GM10847 (cell line): ENCODE results near the gene SGPP1.

Experiments
- POLR2A ChIP-seq: IDR thresholded peaks from 2 replicates; pipeline ENCODE4 v1.6.1; 2011; ENCODE audit not compliant: insufficient read length; ENCODE audit errors: extremely low read depth

The SGPP1 gene, protein sequence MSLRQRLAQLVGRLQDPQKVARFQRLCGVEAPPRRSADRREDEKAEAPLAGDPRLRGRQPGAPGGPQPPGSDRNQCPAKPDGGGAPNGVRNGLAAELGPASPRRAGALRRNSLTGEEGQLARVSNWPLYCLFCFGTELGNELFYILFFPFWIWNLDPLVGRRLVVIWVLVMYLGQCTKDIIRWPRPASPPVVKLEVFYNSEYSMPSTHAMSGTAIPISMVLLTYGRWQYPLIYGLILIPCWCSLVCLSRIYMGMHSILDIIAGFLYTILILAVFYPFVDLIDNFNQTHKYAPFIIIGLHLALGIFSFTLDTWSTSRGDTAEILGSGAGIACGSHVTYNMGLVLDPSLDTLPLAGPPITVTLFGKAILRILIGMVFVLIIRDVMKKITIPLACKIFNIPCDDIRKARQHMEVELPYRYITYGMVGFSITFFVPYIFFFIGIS

DNA sequence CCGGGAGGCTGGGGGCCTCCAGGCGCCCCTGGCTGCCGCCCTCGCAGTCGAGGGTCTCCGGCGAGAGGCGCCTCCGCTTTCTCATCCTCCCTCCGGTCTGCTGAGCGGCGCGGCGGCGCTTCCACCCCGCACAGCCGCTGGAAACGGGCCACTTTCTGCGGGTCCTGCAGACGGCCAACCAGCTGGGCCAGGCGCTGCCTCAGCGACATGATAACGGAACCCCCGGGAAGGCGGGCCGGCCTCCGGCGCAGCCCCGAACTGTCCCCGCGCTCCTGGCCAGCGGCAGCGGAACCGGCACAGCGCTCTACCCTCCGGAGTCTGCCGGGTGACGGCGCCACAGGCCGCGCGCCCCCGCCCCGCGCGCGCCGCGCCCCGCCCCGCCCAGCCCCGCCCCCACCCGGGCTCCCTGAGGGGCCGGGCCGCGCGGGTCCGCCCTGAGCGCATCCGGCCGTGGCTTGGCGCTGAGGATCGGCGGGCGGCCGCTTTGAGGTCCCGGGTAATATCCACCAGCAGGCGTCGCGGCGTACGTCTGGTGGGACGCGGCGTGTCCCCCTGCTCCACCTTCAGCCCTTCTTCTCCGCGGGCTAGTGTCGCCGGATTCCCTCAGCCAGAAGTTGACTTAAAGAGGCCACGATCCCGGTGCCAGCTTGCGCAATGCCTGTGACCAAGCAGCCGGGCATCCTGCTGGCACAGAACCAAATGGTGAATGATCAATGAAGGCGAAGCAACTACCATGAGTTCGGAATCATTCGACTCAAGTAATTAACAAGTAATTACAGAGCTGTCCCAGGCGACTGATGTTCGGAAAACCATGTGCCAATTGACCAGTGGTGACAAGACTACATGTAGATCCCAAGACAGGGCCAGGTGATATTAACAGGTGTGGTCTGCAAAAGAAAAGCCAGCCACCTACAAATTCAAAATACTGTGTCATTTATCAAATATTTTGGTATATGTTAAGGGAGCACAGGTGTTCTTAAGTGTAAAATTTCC is at the start of gene SGPP1:
SGPP1 (minus strand) TSS at position 330 of the 993 bp plus-strand sequence; CDS start at position 209, 121 bp downstream.
- peak; percentile 65 for TF ChIP-seq POLR2A

DNA sequence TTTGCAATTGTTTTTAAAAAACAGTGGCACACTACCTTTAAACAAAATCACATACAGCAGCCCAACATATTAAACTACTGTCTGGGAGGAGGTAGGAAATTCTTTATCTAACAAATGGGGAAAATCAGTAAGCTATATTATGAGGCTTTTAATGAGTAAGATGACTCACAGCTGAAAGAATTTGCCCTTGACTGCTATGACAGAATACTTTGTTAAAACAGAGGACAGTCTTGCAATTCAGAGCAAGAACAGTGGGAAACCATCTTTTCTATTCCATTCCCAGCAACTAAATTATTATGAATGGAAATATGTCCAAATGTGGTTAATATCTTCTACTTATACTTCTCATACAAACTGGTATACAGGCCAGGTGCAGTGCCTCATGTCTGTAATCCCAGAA is 49.2 kb upstream of the SGPP1 start:
- no peak for TF ChIP-seq POLR2A

DNA sequence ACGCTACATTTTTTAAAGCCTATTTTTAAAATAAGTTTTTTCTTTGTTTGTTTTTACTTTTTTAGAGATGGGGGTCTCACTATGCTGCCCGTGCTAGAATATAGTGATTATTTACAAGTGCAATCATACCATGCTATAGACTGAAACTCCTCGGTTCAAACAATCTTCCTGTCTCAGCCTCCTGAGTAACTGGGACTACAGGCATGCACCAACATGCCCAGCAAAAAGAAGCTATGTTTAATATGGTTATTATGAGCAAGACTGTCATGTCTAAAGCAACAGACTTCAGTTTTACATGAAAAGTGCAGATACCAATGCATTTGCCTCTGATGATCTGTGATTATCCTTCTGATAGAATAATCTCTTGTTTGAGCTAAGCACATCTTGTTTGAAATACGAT is 45.6 kb upstream of the SGPP1 start:
- TF ChIP-seq POLR2A = no peak

DNA sequence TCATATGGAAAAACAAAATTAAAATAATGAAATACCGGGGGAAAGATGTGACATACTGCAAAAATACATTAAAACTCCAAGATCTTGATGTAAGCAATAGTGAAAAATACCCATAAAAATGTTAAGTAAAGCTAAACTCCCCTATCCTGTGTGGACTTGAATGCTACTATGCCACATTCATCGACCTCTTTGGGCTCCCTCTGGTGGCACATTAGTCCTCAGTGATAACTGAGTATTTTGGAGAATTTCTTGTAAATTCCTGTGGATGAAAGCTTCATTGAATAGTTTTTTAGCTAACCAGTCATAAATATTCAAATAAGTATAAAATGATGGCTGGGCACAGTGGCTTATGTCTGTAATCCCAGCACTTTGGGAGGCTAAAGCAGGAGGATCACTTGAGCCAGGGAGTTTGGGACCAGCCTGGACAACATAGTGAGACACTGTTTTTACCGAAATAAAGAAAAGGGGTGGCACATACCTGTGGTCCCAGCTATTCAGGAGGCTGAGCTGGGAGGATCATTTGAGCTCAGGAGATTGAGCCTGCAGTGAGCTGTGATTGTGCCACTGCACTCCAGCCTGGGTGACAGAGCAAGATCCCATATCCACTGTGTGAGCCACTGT is 42.4 kb upstream of the SGPP1 start:
- no peak for TF ChIP-seq POLR2A

DNA sequence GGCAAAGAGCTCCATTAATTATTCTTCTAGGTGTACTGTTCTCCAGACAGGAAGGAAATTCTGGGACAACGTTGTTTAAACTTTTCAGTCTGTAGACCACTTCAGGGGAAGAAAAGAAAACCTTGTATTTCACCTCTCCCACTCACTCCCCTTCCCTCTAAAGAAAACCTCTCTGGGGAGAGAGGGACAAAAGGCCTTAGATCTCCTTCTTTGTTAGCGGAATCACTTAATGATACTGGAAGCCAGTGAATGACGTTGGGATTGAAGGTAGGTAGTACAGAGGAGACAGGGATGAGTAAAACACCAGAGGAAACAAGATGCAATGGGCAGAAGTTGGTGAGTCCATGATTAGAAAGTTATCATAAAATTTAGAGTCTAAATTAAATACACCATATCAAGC is 38.7 kb upstream of the SGPP1 start:
- no peak for TF ChIP-seq POLR2A

DNA sequence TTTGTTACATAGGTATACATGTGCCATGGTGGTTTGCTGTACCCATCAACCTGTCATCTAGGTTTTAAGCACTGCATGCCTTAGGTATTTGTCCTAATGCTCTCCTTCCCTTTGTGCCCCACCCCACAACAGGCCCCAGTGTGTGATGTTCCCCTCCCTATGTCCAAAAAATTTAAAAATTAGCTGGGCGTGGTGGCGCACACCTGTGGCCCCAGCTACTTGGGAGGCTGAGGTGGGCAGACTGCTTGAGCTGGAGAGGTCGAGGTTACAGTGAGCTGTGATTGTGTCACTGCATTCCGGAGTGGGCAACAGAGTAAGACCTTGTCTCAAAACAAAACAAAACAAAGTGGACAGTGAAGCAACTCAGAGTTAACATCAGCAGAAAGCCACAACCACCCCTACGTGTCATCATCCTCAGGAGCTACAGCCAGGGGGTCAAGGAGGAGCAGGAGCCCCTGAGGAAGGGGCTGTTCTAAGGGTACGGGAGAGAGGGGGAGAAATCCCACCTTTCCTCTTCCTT is 36.8 kb upstream of the SGPP1 start:
- TF ChIP-seq POLR2A = no peak

DNA sequence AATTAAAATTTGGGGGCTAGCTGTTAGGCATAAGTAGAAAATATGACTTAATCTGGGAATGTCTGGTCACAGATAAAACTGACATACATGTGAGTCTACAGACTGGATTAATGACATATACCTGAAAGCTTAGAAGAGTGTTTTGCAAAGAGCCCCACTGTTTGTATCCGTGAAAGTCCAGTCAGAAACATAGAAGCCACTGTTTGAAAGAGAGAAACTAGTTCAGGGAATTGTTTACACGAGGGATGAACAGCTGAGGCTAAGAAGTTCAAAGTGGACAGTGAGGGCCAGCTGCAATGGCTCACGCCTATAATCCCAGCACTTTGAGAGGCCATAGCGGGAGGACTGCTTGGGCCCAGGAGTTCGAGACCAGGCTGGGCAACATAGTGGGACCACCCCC is 36.2 kb upstream of the SGPP1 start:
- no peak for TF ChIP-seq POLR2A

DNA sequence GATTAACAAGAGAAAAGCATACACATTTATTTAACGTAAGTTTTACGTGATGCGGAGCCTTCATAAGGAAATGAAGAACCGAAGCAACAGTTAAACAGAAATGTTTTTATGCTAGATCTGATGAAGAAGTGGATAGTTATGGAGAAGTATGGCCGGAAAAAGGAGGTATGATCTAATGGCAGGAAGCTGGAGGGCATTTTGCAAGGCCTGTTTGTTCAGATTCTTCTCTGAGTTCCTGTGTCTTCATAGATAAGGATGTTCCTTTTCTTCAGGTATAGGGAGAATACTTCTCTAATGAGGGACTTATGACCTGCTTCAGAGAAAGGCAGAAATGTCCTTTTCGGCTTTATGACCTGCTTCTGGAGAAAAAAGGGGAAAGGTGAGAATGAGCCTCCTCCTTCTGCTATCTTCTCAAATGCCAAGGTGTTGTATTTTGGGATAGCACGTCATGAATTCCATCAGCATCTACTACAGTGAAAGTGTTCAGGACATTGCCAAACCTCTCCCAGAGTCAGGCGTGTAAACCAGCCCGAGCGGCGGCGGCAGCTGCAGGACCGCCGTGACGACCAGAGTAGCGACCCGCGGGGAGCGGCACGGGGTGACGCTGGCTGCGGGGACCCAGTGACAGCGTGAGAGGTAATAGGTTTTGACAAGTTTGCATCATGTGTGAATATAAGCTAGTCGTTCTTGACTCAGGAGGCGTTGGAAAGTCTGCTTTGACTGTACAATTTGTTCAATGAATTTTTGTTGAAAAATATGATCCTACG is 33.7 kb upstream of the SGPP1 start:
- no peak for TF ChIP-seq POLR2A

DNA sequence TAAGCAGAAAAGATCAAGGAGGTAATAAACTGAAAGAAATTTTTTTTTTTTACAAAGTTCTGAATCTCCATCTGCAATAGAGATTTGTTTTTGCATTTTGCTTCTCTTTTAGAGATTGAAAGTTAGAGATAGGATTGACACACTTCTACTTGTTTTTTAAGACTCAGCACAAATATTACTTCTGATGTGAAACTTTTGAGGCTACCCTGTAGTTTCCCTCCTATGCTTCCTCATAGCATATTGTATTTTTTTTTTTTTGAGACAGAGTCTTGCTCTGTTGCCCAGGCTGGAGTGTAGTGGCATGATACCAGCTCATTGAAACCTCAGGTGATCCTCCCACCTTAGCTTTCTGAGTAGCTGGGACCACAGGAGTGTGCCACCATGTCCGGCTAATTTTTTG is 32.1 kb upstream of the SGPP1 start:
- TF ChIP-seq POLR2A = no peak

DNA sequence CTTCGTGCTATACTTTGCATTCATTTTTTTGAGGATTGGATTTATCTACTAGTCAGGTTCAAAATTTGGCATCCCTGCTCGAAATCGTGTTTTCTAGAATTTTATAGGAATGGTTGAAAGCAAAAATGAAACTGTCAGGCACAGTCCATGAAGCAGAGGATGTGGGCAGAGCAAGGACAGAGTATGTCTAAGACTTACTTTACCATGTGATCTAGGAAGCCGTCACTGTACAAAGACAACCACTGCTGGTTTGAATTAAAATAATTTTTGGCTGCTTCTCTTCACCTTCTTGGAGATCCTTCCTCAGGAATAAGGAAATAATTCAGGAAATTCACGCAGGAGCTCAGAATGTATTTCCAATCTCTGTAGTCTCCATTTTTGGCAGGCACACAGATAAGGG is 31.6 kb upstream of the SGPP1 start:
- no peak for TF ChIP-seq POLR2A

DNA sequence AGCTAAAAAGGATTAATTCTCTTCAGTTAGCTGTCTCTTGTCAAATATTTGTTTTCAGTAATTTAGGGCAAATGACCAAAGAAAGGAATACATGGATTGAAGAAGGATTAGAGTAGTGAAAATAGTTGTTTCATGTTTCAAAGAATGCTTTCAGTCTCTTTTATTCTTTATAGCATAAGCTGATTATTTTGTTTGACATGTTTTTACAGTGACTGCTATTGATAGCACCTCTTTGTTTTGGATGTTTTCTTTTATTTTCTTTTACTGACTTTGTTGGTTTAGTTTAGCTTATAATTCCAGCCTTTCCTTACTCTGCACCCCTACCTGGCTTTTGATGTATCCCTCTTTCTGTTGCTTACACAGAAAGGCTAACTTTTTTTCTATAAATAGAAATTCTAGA is 29.3 kb upstream of the SGPP1 start:
- TF ChIP-seq POLR2A = no peak

DNA sequence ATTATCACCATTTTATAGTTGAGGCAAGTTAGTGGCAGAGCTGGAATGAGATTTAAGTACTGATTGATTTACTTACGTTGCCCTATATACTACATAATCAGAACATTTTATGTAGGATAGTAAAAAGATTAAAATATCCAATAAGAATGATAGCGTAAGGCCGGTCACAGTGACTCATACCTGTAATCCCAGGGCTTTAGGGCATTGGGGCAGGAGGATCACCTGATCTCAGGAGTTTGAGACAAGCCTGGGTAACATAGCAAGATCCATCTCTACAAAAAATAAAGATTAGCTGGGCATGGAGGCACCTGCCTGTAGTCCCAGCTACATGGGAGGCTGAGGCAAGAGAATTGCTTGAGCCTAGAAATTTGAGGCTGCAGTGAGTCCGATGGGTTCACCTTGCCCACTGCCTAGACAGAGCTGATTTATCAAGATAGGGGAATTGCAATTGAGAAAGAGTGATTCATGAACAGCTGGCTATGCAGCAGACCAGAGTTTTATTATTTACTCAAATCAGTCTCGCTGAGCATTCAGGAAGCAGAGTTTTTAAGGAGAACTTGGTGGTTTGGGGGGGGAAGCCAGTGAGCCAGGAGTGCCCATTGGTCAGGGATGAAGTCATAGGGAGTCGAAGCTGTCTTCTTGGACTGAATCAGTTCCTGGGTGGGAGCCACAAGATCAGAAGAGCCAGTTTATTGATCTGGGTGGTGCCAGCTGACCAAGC is 24.7 kb upstream of the SGPP1 start:
- no peak for TF ChIP-seq POLR2A

DNA sequence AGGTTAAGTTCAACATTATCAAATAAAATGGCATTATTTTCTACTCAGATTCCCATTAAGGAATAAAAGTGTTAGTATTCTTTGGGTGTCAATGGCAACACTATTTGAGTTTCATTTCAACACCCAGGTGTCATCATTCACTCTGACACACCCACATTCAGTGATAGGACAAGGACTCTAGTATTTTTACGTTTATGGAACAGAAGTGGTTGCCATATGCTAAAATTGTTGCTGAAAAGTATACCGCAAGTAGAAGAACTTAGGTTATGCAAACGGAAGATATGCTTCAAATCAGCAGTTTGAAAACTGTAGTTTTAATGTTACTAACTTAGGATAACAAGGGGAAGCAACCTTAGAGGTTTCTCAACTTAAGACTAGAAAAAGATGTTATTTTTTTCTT is 20.0 kb upstream of the SGPP1 start:
- no peak for TF ChIP-seq POLR2A
